DMS153 treated with DMSO at 0.1 percent for 48 hours (cell line): ENCODE measurements around the gene EXOSC10.
"Not testable (repeated sequence)": the region's sequence is repeated elsewhere in the genome, so short reads cannot be mapped to it uniquely, and the experiment has no call there.

Experiments
- DNase-seq: peaks from one replicate; lab custom pipeline; 2025; ENCODE audit not compliant: unreplicated experiment; lab: John Stamatoyannopoulos, UW

The EXOSC10 gene

GRCh38 chr1:11114966-11115365 is 15.3 kb upstream of the EXOSC10 start:
- DNase-seq, result no peak

- no peak for DNase-seq
These were observed 9.5 kb upstream of the EXOSC10 start for GRCh38 chr1:11109047-11109760.

GRCh38 chr1:11107599-11107998 is 7.9 kb upstream of the EXOSC10 start:
- DNase-seq, result no peak

GRCh38 chr1:11105586-11105985 is 5.9 kb upstream of the EXOSC10 start:
- no peak for DNase-seq

GRCh38 chr1:11101347-11101746 is 1.7 kb upstream of the EXOSC10 start:
- no peak for DNase-seq

GRCh38 chr1:11100806-11101205 is 1.1 kb upstream of the EXOSC10 start:
- DNase-seq, result not testable (repeated sequence)

- no peak for DNase-seq
These were observed 452 bp upstream of the EXOSC10 start for GRCh38 chr1:11100149-11100493.

GRCh38 chr1:11098931-11099309 is 749 bp downstream of the EXOSC10 start:
- no peak for DNase-seq

- not testable (repeated sequence) for DNase-seq
These were observed 15.9 kb downstream of the EXOSC10 start for GRCh38 chr1:11083784-11084183.

GRCh38 chr1:11080931-11081330 is 18.7 kb downstream of the EXOSC10 start:
- DNase-seq, result no peak

- no peak for DNase-seq
These were observed 21.0 kb downstream of the EXOSC10 start for GRCh38 chr1:11078631-11079030.

GRCh38 chr1:11073398-11073797 is 26.3 kb downstream of the EXOSC10 start:
- not testable (repeated sequence) for DNase-seq

- peak; percentile 80 for DNase-seq
These were observed 27.3 kb downstream of the EXOSC10 start for GRCh38 chr1:11072216-11072917.

- DNase-seq, result peak; percentile 80
These were observed 28.0 kb downstream of the EXOSC10 start for GRCh38 chr1:11071463-11072215.

GRCh38 chr1:11070876-11071275 is 28.8 kb downstream of the EXOSC10 start:
- no peak for DNase-seq

GRCh38 chr1:11068600-11069473 is 30.8 kb downstream of the EXOSC10 start:
- no peak for DNase-seq

- DNase-seq, result no peak
These were observed 31.7 kb downstream of the EXOSC10 start for GRCh38 chr1:11067716-11068599.

- DNase-seq, result no peak
These were observed 33.9 kb downstream of the EXOSC10 start for GRCh38 chr1:11065796-11066195.

- no peak for DNase-seq
These were observed 34.7 kb downstream of the EXOSC10 start for GRCh38 chr1:11064942-11065341.

GRCh38 chr1:11063937-11064537 is 35.6 kb downstream of the EXOSC10 start:
- DNase-seq, result not testable (repeated sequence)
